GM23338 (cell line): ENCODE data around the gene C3orf70. TPM values are rescaled to one million over a fixed set of nuclear protein-coding genes. Genes with fewer than 3 reads are reported as not detected.

ENCODE experiments used
- ATAC-seq: fragments of 200-7000 bp; cut with Tn5 transposase; 3 replicates; pipeline ENCODE4 v1.9.1; 2020
- DNase-seq: peaks from one replicate; pipeline ENCODE4 v3.0.0-alpha.2; 2015; ENCODE audit warnings: low spot score
- H2AFZ ChIP-seq: fragments of 200-600 bp; sonication (generic); 2 replicates; pipeline ENCODE4 v1.8.0; 2016; ENCODE audit warnings: antibody characterized with exemption, mild to moderate bottlenecking, moderate library complexity
- H3F3A ChIP-seq: fragments of 200-600 bp; sonication (generic); replicated peaks from 2 replicates; pipeline ENCODE4 v1.8.0; 2017; ENCODE audit warnings: antibody characterized with exemption, mixed run types, low read depth
- H3K27ac ChIP-seq: fragments of 200-600 bp; sonication (generic); 2 replicates; pipeline ENCODE4 v1.6.1; 2016; ENCODE audit warnings: low read depth
- H3K27me3 ChIP-seq: fragments of 200-600 bp; sonication (generic); 2 replicates; pipeline ENCODE4 v1.8.0; 2016; ENCODE audit warnings: mild to moderate bottlenecking, mixed run types, moderate library complexity; ENCODE audit not compliant: insufficient read depth
- H3K36me3 ChIP-seq: fragments of 200-600 bp; sonication (generic); 2 replicates; pipeline ENCODE4 v1.8.0; 2016; ENCODE audit warnings: mild to moderate bottlenecking; ENCODE audit not compliant: insufficient read depth
- H3K4me1 ChIP-seq: fragments of 200-600 bp; sonication (generic); 2 replicates; pipeline ENCODE4 v1.8.0; 2016; ENCODE audit warnings: mild to moderate bottlenecking, moderate library complexity; ENCODE audit not compliant: insufficient read depth
- H3K4me2 ChIP-seq: fragments of 200-600 bp; sonication (generic); 2 replicates; pipeline ENCODE4 v1.7.1; 2017; ENCODE audit warnings: mixed run types
- H3K4me3 ChIP-seq: fragments of 200-600 bp; sonication (generic); 2 replicates; pipeline ENCODE4 v1.6.1; 2016; ENCODE audit warnings: mixed run types
- H3K79me2 ChIP-seq: fragments of 200-600 bp; sonication (generic); replicated peaks from 2 replicates; pipeline ENCODE4 v1.8.0; 2017; ENCODE audit warnings: mild to moderate bottlenecking; ENCODE audit not compliant: insufficient read depth
- H3K9me2 ChIP-seq: fragments of 200-600 bp; sonication (generic); 2 replicates; pipeline ENCODE4 v1.8.0; 2017; ENCODE audit not compliant: insufficient read depth
- H4K20me1 ChIP-seq: fragments of 200-600 bp; sonication (generic); replicated peaks from 2 replicates; pipeline ENCODE4 v1.8.0; 2017; ENCODE audit warnings: mild to moderate bottlenecking; ENCODE audit not compliant: insufficient read depth
- H3K27ac Mint-ChIP-seq: 2 replicates; pipeline ENCODE4 v1.8.0; 2020; ENCODE audit warnings: inconsistent platforms, mild to moderate bottlenecking, moderate library complexity, mixed read lengths
- H3K27me3 Mint-ChIP-seq: 3 replicates; pipeline ENCODE4 v1.8.0; 2022; ENCODE audit warnings: low read depth, mild to moderate bottlenecking, moderate library complexity, mixed read lengths, inconsistent platforms; ENCODE audit not compliant: insufficient read depth, poor library complexity
- H3K36me3 Mint-ChIP-seq: 3 replicates; pipeline ENCODE4 v1.8.0; 2021; ENCODE audit warnings: low read depth, mild to moderate bottlenecking, inconsistent platforms, moderate library complexity, mixed read lengths
- H3K4me1 Mint-ChIP-seq: 3 replicates; pipeline ENCODE4 v1.8.0; 2020; ENCODE audit warnings: mild to moderate bottlenecking, inconsistent platforms, mixed read lengths
- H3K4me3 Mint-ChIP-seq: 3 replicates; pipeline ENCODE4 v1.8.0; 2021; ENCODE audit warnings: moderate library complexity, mild to moderate bottlenecking, inconsistent platforms, mixed read lengths
- H3K9me3 Mint-ChIP-seq: 3 replicates; pipeline ENCODE4 v1.8.0; 2020; ENCODE audit warnings: moderate library complexity, mild to moderate bottlenecking, inconsistent platforms, mixed read lengths
- CREB1 ChIP-seq: fragments of 250-450 bp; sonication (Bioruptor Pico); IDR thresholded peaks from 2 replicates; pipeline ENCODE4 v1.5.0; 2020; ENCODE audit warnings: low read depth, mild to moderate bottlenecking, moderate library complexity
- CTCF ChIP-seq, 2 experiments: fragments of 200-600 bp in 1 of 2; sonication (generic) in 1 of 2; conservative IDR thresholded peaks; 2 replicates each; pipeline versions ENCODE4 v1.5.1 to v1.6.1; 2016 to 2017; ENCODE audit warnings: antibody characterized with exemption in 2 of 2, low read depth in 2 of 2, mild to moderate bottlenecking in 2 of 2, moderate library complexity in 1 of 2
- ETS1 ChIP-seq: IDR thresholded peaks from 2 replicates; pipeline ENCODE4 v1.6.1; 2016; ENCODE audit warnings: antibody characterized with exemption
- EZH2phosphoT487 ChIP-seq: fragments of 200-600 bp; sonication (generic); IDR thresholded peaks from one replicate; pipeline ENCODE4 v1.8.1; 2018; ENCODE audit warnings: antibody characterized with exemption; ENCODE audit not compliant: unreplicated experiment
- JUNB ChIP-seq: IDR thresholded peaks from one replicate; pipeline ENCODE4 v1.6.1; 2016; ENCODE audit warnings: antibody characterized with exemption; ENCODE audit not compliant: unreplicated experiment
- NANOG ChIP-seq: IDR thresholded peaks from 2 replicates; pipeline ENCODE4 v1.6.1; 2016; ENCODE audit warnings: antibody characterized with exemption, borderline replicate concordance
- POLR2AphosphoS5 ChIP-seq: IDR thresholded peaks from 2 replicates; pipeline ENCODE4 v1.6.1; 2016; ENCODE audit warnings: antibody characterized with exemption, low read depth
- REST ChIP-seq: IDR thresholded peaks from one replicate; pipeline ENCODE4 v1.6.1; 2018; ENCODE audit warnings: antibody characterized with exemption; ENCODE audit not compliant: unreplicated experiment
- STAT1 ChIP-seq: IDR thresholded peaks from one replicate; pipeline ENCODE4 v1.6.1; 2016; ENCODE audit warnings: antibody characterized with exemption; ENCODE audit not compliant: unreplicated experiment
- ZNF114 ChIP-seq: fragments of 250-450 bp; sonication (Bioruptor Pico); IDR thresholded peaks from 2 replicates; pipeline ENCODE4 v1.5.0; 2020; ENCODE audit warnings: mild to moderate bottlenecking, moderate library complexity
- ZNF331 ChIP-seq: fragments of 250-450 bp; sonication (Bioruptor Pico); IDR thresholded peaks from 2 replicates; pipeline ENCODE4 v1.5.0; 2020; ENCODE audit warnings: low read depth, mild to moderate bottlenecking, moderate library complexity
- polyA plus RNA-seq: library from polyadenylated mRNA; unstranded; fragments of >200 nt; fragmentation: Nextera tagmentation; extraction: Ambion mirVana; gene quantifications from 2 replicates; pipeline ENCODE4 v1.2.1, GENCODE V29; 2016
- total RNA-seq: library from RNA; depleted of rRNA; stranded (reverse); fragments of >200 nt; shearing (Covaris generic); gene quantifications from 2 replicates; pipeline ENCODE4 v1.2.3, GENCODE V29; 2014

Gene C3orf70
- total and polyA plus RNA-seq, 2 experiments from 2014 or later = 0.45 to 1.5 TPM

GRCh38 chr3:185115371-185115770 lies 37.5 kb downstream of the C3orf70 start (continued):
- TF ChIP-seq REST (no peak), JUNB (no peak), ETS1 (no peak)

- Mint-ChIP-seq H3K4me1 (no peaks in the 10 kb centered on the region), H3K9me3 (peaks cover 22% of the 10 kb centered on the region), H3K27me3 (peaks cover 2% of the 10 kb centered on the region), H3K27ac (no peak overlapping the region), H3K4me3 (no peak overlapping the region), H3K36me3 (peaks cover 11% of the 10 kb centered on the region)
- Histone ChIP-seq H3F3A (no peaks in the 10 kb centered on the region), H3K4me2 (no peak overlapping the region), H3K4me3 (no peak overlapping the region), H3K9me2 (no peaks in the 10 kb centered on the region), H3K79me2 (no peaks in the 10 kb centered on the region), H3K36me3 (peaks cover 9% of the 10 kb centered on the region; the same call in 1 of the 2 replicates), H3K27me3 (no peaks in the 10 kb centered on the region), H4K20me1 (no peaks in the 10 kb centered on the region), H3K4me1 (no peaks in the 10 kb centered on the region), H2AFZ (no peak overlapping the region), H3K27ac (no peak overlapping the region)
- DNase-seq (no peak), ATAC-seq (no peak)
- no peak for TF ChIP-seq ETS1
- TF ChIP-seq REST = no peak
- TF ChIP-seq EZH2phosphoT487 = no peak
- TF ChIP-seq POLR2AphosphoS5 = no peak
- TF ChIP-seq CREB1 (CRISPR knock-in tag) = no peak
- no peak for TF ChIP-seq ZNF331 (CRISPR knock-in tag)
- TF ChIP-seq CTCF (conservative IDR thresholded peaks at IDR 0.05; ENCODE audit: low read depth in 2 of 2) = no peak
- no peak for TF ChIP-seq NANOG
- no peak for TF ChIP-seq ZNF114 (CRISPR knock-in tag)
- no peak for TF ChIP-seq STAT1
Measured at GRCh38 chr3:185114756-185115155, 38.1 kb downstream of the C3orf70 start.
